Dermis microvascular lymphatic vessel endothelial cell (primary cell): ENCODE results near the gene AP4M1. TPM values are rescaled to one million over a fixed set of nuclear protein-coding genes. Genes with fewer than 3 reads are reported as not detected.
A peak's percentile ranks its signal among the peaks of the same experiment; 100 is the strongest.

Experiments
- DNase-seq, 2 donors: peaks; one replicate each; pipeline versions ENCODE4 v3.0.0 to v3.0.0-alpha.2; 2010; ENCODE audit warnings: low read depth in 2 of 2
- total RNA-seq: library from RNA; depleted of rRNA; stranded (reverse); fragments of >200 nt; gene quantifications from 2 replicates; pipeline ENCODE4 v1.2.1, GENCODE V29; 2014

The AP4M1 gene
- total RNA-seq, 1 donor from 2014 or later, result 12.3 TPM

DNA sequence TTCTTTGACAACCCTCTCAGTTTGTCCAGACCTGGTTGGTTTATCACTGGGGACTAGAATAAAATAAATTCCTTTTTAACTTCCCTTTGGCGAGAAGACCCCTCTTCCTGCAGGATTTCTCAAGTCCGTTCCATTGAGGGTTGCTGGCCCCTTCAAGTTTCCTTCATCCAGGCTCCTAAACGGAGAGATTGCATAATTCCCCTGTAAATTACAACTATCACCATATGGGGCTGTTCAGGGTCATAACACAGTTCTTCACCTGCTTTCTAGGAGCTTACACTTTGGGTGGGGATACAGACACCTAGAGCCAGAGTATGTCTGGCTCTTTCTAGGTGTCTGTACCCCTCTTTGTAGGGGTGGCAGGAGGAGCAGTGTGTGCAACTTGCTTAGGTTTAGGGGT lies 15.9 kb upstream of the AP4M1 start:
- DNase-seq, result no peak

DNA sequence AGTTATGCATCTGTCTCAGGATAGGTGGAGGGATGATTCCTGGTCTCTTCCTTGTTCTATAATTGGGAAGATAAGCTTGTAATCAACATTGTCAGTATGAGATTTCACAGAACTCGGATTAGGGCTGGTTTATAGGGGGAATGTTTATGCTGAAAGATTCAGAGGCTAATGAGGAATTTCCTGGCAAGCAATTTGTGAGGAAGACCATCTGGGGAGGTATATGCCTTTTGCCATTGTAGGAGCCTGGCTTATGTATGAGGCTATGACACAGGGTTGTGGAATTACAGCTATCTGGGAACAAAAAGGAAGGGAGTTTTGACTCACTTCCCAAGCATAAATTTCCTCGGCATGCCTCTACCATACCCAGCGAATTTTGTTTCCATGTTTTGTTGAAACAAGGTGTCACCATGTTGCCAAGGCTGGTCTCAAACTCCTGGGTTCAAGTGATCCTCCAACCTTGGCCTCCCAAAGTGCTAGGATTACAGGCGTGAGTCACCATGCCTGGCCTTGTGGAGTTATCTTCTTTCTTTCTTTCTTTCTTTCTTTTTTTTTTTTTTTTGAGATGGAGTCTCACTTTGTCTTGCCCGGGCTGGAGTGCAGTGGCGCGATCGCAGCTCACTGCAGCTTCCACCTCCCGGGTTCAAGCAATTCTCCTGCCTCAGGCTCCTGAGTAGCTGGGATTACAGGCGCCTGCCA lies 14.2 kb upstream of the AP4M1 start:
- peak; percentile 94 to 98 for DNase-seq

DNA sequence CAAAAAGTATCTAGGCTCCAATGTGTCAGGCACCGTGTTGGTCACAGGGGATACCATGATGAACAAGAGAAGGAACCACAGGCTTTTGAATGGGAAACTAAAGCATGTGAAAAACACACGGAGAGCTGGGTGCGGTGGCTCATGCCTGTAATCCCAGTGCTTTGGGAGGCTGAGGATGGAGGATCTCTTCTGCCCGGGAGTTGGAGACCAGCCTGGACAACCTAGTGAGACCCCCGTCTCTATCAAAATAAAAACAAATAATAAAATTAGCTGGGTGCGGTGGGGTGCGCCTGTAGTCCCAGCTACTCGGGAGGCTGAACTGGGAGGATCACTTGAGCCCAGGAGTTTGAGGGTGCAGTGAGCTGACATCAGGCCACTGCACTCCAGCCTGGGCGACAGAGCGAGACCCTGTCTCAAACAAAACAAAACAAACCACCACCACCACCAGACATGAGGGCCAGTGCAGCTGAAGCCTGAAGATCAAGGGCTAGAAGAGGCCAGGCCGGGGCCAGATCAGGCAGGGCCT lies 13.3 kb upstream of the AP4M1 start:
- DNase-seq, result no peak

DNA sequence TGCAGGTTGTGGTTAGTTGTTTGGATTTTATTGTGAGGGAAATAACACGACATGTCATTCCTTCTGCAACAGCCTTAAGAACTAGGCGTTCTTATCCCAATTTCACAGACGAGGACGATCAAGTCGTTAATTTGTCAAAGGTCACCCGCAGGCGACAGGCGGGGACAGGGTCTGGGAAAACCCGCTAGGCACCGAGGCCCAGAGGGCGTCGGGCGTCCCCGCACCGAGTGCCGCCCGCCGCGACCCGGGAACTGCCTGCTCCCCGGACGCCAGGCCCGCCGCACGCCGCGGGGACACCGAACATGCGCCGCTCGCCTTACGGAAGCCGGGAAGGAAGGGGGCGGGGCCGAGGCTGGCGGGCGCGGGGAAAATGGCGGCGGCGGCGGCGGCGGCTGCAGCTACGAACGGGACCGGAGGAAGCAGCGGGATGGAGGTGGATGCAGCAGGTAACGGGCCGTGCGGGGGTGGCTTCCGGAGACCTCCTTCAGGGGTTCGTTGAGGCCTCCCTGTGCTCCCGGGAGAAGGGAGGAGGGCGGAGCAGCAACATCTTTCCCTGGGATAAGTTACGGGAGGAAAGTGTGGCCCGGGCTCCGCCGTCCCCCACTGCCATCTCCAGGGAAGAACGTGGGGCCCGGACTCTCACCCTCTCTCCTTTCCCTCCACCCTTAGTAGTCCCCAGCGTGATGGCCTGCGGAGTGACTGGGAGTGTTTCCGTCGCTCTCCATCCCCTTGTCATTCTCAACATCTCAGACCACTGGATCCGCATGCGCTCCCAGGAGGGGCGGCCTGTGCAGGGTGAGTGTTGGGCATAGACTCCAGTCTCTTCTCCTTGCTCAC lies 12.6 kb upstream of the AP4M1 start, which contains the start of gene COPS6:
TSS of gene COPS6 (plus strand) at position 349 of the 837 bp plus-strand sequence. CDS start at position 371, 22 bp downstream.
- DNase-seq, result peak in 1 of 2 donors; percentile 66

DNA sequence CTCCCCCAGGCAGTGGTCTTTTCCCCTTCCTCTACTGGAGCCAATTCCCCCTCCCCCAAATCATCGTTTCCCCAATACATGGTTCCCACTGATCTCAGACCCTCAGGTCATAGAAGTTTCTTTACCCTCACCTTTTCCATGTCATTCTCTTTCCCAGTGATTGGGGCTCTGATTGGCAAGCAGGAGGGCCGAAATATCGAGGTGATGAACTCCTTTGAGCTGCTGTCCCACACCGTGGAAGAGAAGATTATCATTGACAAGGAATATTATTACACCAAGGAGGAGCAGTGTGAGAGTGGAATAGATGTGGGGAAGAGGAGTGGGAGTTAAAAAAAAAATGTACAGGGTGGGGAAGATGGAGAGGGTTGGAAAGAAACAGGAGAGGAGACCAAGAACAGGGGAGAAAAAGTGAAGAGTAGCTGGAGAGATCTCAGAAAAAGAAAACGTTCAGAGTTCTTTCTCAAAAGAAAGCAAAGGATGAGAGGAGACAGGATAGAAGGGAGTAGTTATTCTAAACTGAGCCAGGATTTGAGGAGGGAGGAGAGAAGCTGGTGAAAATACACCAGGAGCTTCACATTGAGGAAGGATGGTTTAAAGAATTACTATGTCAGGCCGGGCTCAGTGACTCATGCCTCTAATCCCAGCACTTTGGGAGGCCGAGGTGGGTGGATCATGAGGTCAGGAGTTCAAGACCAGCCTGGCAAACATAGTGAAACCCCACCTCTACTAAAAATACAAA lies 11.8 kb upstream of the AP4M1 start:
- DNase-seq, result no peak

DNA sequence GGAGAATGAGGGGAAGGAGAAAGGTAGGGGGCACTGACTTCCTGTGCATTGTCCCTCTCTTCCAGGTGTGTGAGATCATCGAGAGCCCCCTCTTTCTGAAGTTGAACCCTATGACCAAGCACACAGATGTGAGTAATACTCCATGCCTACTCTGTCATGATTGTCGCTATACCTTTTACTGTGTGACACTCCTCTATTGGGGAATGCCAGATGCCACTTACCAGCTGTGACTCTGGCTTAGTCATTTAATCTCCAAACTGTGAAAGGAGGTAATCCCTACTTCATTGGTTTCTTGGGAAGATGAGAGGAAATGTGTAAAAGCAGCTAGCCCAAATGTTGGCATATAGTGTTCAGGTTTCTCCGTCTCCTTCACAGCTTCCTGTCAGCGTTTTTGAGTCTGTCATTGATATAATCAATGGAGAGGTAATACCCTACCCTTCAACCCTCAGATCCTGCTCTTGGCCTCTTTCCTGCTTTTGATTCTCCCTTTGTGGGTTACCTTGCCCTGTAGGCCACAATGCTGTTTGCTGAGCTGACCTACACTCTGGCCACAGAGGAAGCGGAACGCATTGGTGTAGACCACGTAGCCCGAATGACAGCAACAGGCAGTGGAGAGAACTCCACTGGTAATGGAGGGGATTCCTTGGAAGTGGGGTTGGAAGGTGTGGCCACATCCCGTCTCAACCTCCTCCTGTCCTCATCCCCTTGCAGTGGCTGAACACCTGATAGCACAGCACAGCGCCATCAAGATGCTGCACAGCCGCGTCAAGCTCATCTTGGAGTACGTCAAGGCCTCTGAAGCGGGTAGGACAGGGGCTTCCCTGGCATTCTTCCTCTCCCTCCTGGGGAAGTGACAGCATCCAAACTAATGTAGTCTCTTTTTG lies 10.7 kb upstream of the AP4M1 start:
- DNase-seq, result no peak

DNA sequence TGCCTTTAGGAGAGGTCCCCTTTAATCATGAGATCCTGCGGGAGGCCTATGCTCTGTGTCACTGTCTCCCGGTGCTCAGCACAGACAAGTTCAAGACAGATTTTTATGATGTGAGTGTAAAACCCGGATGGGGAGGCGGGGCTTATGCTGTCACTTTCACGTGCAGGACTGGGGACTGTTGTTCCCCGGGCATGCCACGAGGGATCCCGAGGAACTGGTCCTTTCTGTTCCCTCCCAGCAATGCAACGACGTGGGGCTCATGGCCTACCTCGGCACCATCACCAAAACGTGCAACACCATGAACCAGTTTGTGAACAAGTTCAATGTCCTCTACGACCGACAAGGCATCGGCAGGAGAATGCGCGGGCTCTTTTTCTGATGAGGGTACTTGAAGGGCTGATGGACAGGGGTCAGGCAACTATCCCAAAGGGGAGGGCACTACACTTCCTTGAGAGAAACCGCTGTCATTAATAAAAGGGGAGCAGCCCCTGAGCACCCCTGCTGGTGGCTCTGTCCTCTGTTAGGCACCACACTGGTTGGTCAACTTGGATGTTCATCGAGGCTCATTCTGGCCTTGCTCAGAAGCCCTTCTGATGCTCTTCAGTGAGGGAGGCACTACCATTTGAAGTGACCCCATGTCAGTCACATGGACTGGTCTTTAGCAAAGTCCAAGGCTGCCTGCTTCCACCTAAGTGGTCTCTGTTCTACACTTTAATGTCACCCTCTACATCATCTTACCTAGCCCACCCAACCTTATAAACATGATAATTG lies 9.8 kb upstream of the AP4M1 start:
- no peak for DNase-seq

DNA sequence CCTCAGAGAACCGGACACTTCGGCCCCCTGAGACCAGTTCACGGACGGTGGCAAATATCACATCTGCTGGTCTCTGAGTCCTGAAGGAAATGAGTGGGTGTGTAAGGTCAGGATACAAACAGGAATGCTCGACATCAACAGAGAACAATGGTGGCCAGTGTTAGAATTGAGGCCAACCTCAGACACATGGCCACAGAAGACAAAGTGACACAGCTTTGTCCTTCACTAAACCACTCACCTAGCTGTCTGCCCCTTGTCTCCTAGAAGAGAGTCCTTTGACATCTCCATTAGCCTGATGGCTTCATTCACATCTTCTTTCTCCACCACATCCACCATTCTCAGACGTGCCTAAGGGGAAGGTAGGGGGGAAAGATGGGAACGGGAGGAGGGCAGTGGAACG lies 8.4 kb upstream of the AP4M1 start:
- DNase-seq, result peak in 1 of 2 donors; percentile 56

DNA sequence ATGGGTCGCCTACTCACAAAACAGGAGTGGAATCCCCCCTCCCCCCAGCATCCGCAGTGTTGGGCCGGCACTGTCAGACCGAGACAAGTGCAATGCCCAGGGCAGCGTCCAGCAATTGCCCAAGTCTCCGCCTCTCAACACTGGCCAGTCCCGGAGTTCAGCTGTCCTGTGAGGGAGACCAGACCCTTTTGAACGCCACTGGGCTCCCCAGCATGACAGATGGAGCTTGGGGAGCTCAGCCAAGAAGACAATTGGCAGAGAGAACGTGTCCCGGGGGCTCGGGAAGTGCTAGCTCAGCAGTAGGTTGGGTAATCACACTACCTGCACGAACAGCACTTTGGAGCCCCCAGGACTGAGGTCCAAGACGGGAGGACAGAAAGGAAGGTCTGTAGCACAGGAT lies 7.9 kb upstream of the AP4M1 start:
- DNase-seq, result no peak

DNA sequence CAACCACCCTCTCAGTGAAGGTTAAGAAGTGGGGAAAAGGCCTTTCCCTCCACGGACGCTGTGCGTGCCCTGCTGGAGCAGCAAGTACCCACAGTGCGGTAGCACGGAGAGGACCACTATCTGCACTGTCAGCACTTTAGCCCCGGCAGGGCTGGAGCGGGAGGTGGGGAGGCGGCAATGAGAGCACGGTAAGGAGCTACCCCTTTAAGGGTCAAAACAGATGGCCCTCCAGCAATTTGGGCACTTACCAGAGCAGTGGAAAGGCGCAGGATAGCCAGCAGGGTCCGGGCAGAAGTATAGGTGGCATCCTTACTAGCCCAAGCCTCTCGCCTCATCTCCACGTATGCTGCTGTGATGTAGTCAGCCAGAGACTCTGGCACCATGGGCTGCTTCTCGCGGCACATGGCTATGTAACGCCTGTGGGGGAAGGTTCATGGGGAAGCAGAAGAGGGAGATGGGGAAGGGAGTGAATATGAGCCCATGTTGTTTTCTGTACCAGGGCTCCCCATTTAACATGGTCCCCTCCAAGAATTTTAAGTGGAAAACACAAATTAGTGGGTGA lies 7.4 kb upstream of the AP4M1 start:
- DNase-seq, result no peak

DNA sequence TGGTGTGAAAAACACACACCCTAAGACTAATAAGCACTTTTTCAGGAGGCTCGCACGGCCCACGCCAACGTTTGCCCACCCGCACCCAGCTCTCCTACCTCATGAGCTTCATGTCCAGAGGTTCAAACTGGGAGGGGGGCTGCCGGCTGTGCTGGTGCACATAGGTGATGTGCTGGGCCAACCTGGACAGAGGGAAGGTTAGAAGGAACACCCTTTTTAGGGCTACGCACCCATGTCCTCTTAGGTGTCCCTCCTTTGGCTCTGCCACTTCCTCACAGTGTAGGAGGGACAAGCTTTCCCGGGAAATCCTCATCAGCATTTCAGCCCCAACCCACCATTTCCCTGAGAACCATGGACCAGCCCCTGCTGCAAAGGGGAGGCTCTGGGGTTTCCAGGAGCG lies 6.2 kb upstream of the AP4M1 start:
- DNase-seq, result no peak

DNA sequence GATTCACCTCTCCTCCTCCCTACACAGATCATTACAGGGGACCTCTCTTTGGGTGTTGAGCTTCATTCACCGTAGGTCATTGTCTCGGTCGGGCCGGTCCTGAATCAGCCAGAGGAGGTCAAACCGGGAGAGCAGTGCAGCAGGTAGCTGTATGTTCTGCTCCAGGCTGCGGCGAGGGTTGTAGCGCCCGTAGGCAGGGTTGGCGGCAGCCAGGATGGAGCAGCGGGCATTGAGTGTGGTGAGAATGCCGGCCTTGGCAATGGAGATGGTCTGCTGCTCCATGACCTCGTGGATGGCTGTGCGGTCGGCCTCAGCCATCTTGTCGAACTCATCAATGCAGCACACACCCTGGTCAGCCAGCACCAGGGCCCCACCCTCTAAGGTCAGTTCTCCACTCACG lies 5.7 kb upstream of the AP4M1 start:
- DNase-seq, result no peak

DNA sequence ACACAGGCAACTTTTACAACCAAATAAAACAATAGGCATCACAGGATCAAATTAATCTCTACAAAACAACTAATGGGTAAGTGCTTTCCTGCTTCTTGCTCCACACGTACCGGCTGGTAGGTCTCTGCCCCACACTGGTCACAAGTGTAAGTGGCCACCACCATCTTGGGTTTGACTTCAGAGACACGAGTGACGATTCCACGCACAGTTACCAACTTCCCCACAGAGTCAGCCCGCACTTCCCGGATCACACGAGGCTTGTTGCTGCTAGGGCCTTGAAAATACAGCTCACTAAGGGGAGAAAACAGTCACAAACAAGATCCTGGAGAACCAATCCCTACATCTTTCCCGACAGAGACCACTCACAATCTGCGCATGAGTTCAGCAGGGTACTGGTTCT lies 2.5 kb upstream of the AP4M1 start:
- no peak for DNase-seq

DNA sequence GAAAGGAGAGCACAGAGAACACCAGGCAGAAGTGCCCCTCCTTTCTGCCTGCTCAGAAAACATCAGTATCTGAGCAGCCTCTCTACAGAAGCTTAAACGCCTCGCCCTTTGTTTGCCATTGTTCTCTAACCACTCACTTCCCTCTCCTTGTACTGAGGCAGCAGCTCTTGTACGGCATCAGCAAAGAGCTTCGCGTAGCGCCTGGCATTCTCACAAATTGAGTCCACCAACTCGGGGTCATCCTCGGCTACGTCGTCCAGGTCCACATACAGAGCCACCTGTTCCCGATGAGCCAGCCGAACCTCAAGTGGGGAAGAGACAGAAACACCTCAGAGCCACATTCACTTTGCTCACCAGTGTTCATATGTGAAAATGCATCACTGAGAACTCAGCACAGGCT lies 2.0 kb upstream of the AP4M1 start:
- DNase-seq, result no peak

DNA sequence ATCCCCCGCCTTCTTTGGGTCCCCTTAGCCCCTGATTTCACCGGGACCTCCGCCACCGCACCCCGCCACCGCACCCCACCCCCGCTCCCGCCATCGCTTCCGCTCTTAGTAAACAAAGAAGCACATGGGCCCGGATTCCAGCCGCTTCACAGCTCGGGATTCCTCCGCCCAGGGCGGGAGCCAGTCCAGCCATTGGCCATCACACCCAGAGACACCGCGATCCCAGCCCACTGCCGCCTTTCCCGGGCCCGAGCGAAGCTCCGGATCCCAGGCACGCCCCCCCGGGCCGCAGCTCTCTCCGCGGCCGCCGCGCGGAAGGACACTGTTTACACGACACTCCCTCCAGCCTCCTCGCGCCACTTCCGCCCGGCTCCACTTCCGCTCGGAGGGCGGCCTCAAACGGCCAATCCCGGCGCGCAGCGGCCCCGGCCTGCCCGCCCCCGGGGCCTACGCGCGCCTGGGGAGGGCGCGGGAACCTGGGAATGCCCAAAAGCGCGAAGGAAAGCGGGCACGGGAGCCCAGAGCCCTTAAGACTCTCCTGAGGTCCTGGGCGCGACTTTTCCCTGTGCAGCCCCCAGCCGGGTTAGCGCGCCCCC lies 925 bp upstream of the AP4M1 start:
- DNase-seq, result peak; percentile 95 to 98

DNA sequence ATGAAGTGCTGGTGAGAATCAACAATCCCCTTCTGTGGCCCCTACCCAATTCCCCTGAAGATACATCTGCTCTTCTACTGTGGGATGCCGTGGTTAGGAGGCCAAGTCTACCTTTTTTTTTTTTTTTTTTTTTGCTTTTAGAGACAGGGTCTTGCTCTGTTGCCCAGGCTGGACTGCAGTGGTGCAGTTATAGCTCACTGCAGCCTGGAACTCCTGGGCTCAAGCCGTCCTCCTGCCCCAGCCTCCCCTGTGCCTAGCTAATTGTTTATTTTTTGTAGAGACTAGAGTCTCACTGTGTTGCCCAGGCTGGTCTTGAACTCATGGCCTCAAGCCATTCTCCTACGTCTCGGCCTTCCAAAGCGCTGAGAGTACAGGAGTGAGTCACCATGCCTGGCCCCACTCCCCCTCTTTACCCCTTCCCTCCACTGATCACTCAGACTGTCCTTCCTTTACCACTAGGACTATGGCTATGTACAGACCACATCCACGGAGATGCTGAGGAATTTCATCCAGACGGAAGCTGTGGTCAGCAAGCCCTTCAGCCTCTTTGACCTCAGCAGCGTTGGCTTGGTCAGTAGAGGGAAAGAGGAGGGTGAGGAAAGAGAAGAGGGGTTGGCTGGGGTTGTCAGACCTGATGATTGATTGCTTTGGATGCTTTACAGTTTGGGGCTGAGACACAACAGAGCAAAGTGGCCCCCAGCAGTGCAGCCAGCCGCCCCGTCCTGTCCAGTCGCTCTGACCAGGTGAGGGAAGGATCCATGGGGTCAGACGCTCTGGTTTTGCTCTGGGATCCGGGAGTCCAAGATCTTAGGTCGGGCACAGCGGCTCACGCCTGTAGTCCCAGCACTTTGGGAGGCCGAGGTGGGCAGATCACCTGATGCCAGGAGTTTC lies 1.8 kb downstream of the AP4M1 start:
- peak in 1 of 2 donors; percentile 57 for DNase-seq

DNA sequence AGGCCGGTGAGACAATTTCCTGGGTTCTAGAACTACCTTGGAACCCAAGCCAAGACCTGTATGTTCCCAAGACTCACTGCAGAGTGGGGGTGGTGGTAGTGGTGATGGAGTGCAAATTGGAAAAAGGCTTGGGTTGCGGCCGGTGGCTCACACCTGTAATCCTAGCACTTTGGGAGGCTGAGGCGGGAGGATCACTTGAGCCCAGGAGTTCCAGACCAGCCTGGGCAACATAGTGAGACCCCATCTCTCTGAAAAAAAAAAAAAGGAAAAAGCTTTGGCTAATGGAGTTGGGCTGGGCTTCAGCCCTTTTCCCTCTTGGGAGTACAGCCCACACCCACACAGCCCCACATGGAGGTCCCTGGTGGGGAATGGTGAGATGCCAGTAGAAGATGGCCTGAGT lies 4.1 kb downstream of the AP4M1 start:
- DNase-seq, result no peak

DNA sequence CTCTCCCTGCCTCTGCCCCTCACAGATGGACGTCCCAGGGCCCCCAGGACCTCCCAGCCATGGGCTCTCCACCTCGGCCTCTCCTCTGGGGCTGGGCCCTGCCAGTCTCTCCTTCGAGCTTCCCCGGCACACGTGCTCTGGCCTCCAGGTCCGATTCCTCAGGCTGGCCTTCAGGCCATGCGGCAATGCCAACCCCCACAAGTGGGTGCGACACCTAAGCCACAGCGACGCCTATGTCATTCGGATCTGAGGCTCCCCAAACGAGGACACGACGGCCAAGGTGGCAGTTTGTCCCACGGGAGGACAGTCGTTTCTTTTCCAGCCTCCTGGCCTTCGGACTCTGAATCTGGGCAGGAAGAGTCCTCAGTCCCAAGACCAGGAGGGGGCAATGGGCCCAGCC lies 5.2 kb downstream of the AP4M1 start:
- no peak for DNase-seq
